ENCODE results near the gene EYS.

DNA sequence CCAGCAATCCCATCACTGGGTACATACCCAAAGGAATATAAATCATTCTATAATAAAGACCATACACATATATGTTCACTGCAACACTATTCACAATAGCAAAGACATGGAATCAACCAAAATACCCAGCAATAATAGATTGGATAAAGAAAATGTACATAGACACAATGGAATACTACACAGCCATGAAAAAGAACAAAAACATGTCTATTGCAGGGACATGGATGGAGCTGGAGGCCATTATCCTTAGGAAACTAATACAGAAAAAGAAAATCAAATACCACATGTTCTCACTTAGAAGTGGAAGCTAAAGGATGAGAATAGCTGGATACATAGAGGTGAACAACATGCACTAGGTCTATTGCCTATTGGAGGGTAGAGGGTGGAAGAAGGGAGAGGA lies 1396.8 kb downstream of the EYS start:
- TF ChIP-seq POU6F1 (CRISPR knock-in tag; IDR thresholded peaks at IDR 0.05; ENCODE audit: borderline replicate concordance, low read depth) (no peak), ZC3H10 (CRISPR knock-in tag; IDR thresholded peaks at IDR 0.05) (no peak), ARNTL (CRISPR knock-in tag; IDR thresholded peaks at IDR 0.05; ENCODE audit: borderline replicate concordance, low read depth) (no peak), GLIS3 (CRISPR knock-in tag; IDR thresholded peaks at IDR 0.05) (no peak), RARB (CRISPR knock-in tag; IDR thresholded peaks at IDR 0.05) (no peak), ZFP30 (CRISPR knock-in tag; IDR thresholded peaks at IDR 0.05) (no peak)
- TF ChIP-seq, protein P1, sequence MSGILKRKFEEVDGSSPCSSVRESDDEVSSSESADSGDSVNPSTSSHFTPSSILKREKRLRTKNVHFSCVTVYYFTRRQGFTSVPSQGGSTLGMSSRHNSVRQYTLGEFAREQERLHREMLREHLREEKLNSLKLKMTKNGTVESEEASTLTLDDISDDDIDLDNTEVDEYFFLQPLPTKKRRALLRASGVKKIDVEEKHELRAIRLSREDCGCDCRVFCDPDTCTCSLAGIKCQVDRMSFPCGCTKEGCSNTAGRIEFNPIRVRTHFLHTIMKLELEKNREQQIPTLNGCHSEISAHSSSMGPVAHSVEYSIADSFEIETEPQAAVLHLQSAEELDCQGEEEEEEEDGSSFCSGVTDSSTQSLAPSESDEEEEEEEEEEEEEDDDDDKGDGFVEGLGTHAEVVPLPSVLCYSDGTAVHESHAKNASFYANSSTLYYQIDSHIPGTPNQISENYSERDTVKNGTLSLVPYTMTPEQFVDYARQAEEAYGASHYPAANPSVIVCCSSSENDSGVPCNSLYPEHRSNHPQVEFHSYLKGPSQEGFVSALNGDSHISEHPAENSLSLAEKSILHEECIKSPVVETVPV (CRISPR knock-in tag; IDR thresholded peaks at IDR 0.05) = no peak

All from SK-N-SH treated with all-trans-retinoic acid at 6 μM for 48 hours (cell line).